ENCODE data around the gene IL31.

Gene IL31

DNA sequence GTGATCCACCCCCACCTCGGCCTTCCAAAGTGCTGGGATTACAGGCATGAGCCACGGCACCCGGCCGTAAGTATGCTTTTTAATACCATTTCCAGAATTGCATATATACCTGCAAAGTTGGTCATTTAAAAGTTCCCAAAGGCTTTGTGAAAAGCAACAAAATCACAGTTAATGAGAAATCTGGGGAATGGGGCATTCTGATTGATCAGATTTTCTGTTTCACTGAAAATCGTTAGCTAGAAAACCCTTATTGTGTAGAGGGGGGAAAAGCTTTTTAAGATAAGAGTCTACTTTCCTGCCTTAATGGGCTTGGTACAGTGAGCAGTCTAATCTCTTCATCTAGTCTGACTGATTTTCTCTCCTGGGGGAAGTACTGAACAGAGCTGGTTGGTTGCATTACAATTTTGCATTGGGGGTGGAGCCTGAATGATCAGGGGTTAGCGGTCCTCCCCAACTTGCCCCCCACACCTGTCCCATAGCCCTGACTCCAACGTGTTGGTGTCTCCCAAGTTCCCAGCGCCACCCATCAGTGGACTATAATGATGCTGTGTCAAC is 23.8 kb downstream of the IL31 start:
- DNase-seq: no peak

DNA sequence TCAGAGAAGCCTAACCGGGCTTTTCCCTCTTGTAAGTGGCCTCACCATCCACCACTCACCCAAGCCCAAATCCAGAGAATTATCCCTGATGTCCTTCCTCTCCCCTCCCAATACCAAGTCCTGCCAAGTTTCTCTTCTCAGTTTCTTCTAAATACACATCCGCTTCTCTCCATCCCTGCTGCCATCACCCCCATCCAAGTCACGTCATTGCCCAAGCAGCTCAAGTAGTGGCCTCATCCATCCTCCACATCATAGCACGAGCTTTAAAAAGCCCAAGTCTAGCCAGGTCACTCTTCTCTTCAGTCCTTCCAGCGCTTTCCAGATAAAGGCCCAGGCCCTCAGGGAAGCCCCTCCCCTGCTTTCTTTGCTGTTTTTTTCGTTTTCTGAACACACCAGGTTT is 25.4 kb downstream of the IL31 start:
- DNase-seq: no peak

DNA sequence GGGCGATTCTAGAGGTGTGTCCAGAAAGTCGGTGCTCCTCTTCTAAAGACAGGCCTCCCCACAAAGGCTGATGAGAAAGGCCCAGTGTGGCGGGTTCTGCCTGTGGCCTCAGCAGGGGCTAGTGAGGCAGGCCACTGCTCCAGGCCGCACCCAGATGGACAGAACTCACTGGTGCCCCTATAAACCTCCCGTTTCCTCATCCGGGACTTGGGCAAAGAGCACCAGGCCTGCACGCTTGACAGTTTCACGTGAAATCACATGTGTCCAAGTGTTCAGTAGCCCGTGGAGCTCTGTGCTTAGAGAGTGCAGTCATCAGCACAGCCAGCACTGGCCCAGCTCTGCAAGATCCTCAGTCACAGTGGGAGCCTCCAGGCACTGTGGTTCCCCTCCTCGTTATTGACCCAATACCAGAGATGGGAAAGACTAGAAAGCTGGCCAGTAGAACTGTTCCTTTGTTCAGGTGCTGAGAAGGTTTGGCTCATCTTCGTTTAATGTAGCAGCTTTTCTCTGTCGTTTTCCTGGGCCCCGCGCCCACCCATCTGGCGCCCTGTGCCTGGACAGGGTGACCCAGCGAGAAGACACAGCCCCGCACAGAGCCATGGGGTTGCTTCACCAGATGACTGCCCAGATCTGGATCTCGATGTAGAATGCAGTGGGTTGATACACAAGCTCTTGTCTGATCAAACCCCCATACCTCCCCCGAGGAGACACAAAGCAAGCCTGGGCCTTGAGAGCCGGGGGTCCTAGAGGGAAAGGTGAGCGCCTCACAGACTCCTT is 26.3 kb downstream of the IL31 start:
- no peak for DNase-seq

DNA sequence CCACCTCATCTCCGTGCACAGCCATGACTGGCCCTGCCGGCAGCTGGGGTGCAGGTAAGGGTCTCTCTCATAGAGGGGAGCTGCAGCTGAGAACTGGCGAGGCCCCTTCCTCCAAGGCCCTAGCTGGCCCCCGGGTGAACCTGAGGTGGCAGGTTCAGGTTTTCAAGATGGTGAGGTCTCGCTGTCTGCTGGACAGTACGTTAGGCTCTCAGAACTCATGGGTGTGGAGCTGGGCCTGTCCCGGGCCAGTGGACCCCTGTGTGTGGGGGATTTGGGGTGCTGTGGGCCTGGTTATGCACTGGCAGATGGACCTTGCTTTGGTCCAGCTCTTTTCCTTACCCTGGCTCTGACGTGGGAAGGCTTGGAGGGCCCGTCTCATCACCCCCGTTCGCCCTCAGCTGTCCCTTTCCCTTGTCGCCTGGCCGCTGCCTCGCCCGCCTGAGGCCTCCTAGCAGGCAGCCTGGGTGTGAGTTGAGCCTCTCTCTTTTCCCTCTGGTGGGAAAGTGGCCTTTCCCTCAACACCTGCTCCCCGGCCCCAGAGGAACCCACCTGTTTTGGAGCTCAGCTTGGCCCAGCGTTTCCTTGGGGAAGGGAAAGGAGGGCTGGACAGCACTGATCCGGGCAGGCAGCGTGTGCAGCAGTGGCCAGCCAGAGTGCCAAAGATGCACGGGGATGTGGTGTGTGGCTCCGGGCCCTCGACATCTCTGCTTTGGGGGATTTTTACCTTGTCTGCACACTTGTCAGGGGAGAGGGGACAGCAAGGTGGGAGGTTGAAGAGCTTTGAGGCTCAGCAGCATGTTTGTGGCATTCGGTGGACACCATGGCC is 28.3 kb downstream of the IL31 start:
- no peak for DNase-seq

DNA sequence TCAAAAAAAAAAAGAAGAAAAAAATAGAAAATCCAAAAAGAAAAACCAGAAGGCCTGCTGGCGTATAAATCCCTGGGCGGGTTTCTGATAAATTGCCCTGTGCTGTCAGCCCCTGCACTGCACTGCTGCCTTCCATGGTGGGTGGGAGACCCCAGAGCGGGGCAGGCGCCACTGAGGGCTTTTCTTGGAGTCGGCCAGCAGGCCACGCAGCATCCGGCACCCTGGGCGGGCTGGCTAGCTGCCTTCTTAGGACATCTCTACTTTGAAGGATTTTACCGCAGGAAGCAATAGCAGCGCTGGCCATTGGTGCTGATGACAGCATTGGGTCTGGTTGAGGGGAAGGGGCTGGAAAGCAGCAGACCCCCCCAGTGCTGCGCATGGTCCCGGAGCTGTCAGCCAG is 29.1 kb downstream of the IL31 start:
- no peak for DNase-seq

DNA sequence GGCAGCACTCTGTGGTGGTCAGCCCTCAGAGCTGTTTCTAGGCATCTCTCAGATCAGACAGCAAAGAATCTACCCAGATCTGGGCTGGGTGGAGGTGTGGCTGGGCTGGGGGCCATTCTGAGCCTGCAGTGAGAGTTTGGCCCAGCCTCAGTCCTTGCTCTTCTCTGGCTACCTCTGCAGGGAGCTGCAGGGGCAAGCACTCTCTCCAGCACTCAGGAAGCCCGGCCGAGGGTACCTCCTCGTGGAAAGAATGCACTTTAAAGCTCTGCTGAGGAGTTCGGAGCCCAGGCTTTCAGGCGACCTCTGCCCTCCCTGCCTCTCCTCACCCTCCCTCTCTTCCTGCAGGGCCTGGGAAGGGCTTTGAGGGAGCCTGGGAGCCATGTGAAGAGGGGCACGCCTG is 31.2 kb downstream of the IL31 start:
- DNase-seq: no peak

DNA sequence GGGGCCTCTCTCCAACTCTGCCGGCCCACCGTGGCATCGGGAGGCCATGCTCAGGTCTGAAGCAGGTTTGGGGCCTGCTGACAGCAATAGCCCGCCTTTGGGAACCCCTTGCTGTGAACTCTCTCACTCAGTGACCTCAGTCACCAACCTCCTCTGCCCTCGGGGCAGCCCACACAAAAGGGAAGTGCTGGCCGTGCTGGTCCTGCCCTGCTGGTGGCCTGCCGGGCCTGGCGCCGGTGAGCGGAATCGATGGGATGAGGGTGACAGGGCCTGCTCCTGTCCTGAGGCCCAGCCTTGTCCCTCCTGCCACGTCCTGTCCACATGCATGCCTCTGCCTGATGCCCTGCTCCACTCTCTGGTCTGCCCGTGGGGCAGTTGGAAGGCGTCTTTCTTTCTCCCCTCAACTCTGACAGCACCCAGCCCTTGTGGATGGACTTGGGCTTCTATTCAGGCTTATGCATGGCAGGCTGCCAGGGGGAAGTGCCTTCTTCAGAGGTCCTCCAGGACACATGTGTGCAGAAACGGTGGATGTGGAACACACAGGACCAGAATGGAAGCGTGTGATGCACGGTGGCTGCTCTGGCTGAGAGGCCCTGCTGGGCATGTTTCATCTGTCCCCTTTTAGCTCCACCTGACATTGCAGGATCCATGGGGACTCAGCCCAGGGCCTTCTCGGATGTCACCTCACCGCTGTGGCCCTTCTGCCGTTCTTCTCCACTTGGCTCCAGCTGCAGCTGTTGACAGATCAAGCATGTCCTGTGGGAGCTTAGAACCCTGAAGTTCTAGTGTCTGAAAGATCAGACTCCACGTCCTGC is 31.9 kb downstream of the IL31 start:
- DNase-seq: no peak

DNA sequence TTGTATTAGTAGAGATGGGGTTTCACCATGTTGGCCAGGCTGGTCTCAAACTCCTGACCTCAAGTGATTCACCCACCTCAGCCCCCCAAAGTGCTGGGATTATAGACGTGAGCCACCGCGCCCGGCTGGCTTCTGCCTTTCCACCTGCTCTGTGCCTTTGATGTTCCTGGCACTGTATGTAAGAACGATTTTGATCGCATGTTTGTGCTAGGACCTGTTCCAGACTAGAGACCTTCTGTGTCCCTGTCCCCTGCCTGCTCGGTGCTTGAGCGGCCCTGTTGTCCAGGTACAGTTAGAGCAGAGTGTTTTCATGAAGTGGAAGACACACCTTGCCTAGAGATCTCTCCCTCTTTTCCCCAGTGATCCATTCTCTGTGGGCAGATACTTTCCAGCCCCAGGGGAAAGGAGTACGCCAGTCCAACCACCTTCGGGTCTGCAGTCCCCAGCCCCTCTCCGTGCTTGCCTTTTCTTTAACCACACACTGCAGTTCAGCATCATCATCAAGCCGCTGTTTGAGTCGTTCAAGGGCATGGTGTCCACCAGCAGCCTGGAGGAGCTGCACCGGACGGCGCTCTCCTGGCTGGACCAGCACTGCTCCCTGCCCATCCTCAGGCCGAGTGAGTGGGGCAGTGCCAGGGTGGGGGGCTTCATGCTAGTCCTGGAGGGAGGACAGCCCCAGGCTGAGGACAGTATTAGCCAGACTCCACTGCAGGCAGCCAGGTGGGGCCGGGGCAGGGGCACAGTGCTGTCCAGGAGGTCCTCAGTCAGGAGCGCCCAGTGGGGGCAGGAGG is 33.4 kb downstream of the IL31 start:
- DNase-seq: no peak

DNA sequence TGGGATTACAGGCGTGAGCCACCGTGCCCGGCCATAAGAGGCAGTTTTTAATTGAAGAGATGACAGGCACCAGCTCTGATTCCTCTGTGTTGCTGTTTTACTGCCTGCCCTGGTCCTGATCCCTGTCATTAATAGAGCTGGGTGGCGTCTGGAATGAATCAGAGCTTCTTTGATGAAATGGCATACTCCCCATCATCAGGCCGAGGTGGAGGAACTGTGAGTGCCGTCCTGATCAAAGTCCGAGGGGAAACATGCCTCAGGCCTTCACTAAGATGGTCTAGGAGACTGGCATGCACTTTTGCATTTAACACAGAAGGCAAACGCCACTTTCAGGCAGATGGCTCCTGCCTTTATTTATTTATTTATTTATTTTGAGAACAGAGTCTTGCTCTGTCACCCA is 34.1 kb downstream of the IL31 start:
- no peak for DNase-seq

DNA sequence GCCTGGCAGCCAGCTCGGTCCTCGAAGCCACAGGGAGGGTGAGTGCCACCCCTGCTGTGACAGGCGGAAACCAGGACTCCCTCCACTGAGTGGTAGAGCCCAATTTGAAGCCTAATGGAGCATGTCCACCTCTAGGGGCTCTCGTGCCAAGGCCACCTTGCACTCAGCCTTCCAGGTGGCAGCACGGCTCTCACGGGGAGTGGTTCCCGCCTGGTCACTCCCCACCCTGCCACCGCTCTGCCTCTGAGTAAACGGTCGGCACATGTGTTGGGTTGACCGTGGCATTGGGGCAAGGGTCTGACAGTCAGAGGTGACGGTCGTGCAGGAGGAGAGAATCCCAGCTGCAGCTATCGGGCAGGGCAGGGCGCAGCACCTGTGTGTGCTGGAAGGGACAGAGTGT is 34.8 kb downstream of the IL31 start:
- DNase-seq: no peak

DNA sequence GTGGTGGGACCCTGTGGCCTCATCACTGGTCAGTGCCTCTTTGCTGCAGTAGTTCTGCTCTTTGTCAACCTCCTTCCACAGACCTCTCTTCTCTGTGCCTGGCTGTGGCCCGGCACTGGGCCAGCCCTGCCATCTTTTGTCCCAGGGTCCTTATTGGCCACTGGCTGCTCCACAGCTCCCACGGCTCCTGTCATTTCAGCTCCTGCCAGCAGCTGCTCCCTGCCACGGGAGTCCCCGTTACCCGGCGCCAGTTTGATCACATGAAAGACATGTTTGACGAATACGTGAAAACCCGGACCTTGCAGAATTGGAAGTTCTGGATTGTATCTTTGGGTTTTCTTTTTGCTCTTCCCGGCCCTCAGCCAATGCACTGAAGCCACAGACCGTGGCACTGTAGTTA is 35.4 kb downstream of the IL31 start:
- DNase-seq: no peak

DNA sequence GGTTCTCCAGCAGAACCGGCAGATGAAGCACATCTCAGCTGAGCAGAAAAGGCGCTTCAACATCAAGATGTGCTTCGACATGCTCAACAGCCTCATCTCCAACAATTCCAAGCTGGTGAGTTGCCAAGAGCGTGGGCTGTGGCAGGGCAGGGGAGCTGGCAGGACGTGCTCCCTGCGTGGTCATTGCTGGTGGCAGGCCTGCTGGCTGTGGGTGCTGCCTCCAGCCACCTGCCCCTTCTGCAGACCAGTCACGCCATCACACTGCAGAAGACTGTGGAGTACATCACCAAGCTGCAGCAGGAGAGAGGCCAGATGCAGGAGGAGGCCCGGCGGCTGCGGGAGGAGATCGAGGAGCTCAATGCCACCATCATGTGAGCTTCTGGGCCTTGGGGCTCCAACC is 35.8 kb downstream of the IL31 start:
- DNase-seq: no peak

DNA sequence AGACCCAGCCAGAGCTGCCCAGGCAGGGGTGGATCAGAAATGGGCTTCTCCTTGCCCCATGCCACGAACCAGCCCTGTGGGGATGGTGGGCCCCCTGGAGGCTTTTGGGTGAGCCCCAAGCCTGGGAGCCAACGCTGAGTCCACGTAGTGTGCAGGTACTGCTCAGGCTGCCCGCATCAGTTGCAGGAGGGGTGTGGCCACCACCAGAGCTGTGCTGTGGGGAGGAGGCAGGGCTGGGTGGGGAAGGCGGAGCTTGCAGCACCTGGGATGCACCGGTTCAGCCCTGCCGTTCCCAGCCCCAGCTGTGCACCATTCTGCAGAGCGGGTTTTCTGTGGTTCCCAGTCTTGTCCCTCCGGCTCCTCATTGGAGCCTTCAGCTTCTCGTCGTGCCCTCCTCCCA is 36.3 kb downstream of the IL31 start:
- no peak for DNase-seq

DNA sequence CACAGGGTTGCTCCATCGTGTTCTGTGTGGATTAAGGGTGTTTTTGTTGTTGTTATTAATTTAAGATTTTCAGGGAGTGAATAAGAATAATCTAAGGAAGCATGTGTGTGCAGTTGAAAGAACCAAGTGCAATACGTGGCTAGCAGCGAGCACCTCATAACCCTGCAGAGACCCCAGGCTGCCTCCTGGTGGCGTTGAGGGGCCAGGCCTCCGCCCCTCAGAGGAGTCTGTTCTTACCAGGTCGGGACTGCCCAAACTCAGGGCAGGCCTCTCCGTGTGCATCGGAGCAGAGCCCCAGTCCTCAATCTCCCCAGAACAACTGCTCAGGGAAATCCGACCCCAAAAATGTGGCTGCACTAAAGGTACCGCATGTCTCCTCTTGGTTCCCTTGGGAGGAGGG is 36.8 kb downstream of the IL31 start:
- no peak for DNase-seq

DNA sequence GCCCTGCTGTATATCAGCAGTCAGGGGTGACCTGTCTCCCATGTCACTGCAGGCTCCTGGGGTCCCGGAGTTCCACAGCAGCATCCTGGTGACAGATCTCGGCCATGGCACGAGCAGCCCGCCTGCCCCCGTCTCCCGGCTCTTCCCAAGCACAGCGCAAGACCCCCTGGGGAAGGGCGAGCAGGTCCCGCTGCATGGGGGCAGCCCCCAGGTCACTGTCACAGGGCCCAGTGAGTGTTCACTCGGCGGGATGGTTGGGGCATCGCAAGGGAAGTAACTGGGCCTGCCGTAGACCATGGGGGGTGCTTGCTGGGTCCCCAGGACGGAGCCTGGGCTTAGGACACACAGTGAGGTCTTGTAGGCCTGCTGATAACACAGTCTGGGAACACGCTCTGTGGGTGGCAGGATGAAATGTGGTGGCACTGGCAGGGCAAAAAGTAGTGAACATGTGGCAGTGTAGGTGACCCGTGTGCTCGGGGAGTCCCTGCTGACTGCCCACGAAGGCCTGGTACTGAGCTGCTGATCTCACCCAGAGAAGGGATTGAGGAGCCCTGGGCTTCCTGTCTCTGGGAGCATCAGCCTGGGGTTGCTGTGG is 38.5 kb downstream of the IL31 start:
- no peak for DNase-seq

DNA sequence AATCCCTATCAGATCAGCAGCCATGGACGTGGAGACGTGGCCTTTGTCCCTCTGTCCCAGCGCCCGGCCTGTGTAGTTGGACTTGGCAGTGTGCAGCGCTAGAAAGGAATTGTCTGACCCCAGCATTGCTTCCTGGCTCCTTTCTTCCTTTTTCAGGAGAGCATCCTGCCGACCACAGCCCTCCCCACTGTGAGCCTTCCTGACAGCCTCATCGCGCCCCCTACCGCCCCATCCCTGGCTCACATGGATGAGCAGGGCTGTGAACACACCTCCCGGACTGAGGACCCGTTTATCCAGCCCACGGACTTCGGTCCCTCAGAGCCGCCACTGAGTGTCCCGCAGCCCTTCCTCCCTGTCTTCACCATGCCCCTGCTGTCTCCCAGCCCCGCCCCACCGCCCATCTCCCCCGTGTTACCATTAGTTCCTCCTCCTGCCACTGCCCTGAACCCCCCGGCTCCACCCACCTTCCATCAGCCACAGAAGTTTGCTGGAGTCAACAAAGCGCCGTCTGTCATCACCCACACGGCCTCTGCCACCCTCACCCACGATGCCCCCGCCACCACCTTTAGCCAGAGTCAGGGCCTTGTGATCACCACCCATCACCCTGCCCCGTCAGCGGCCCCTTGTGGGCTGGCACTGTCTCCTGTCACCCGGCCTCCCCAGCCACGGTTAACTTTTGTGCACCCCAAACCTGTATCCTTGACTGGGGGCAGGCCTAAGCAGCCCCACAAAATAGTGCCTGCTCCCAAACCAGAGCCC is 40.6 kb downstream of the IL31 start:
- DNase-seq: no peak

DNA sequence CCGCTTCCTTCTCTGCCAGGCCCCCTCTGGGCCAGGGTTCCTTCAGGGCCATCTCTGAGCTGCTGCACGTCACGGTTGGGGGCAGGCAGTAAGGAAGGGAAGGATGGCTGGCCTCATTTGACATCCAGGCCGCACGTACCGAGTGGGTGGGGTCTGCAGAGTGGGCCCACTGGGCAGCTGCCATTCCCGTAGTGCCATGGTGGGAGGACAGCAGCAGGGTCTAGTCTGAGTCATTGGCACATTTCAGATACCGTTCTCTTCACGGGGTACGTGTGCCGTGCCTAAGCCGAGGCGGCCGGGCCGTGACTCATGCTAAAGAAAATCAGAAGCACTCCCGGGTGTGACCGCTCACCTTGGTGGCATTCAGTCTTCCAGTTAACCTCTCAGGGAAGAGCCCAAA is 43.9 kb downstream of the IL31 start:
- no peak for DNase-seq

DNA sequence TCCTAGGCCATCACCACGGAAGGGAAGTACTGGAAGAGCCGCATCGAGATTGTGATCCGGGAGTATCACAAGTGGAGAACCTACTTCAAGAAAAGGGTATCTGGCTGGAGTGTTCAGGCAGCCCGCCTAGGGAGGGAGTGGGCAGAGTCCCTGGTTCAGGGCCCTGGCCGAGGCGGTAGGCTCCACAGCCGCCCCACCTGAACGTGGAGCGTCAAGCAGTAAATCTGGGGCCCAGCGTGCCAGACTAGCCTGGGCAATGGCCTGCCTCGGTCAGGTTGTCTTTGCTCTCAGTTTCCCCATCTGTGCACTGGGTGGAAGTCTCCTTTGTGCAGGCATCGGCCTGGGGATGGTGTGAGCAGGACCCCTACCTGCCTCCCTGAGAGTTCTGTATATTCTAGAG is 44.9 kb downstream of the IL31 start:
- DNase-seq: no peak

DNA sequence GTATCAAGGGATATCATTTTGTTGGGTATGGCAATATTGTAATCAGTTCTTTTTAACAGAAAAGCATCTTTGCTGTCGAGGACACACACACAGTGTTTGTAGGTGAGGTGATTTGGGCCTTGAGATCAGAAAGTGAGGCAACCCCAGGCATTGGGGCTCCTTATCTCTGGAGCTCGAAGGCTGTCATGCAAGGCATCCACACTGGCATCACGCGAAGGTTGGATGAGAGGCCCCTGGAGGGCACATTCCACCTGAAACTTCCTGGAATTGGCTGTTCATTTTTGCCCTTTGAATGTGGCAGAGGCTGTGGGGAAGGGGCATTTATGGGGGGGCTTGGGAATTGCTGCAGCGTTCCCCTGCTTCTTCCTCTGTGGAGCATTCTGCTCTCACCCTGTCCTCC is 45.5 kb downstream of the IL31 start:
- DNase-seq: no peak

DNA sequence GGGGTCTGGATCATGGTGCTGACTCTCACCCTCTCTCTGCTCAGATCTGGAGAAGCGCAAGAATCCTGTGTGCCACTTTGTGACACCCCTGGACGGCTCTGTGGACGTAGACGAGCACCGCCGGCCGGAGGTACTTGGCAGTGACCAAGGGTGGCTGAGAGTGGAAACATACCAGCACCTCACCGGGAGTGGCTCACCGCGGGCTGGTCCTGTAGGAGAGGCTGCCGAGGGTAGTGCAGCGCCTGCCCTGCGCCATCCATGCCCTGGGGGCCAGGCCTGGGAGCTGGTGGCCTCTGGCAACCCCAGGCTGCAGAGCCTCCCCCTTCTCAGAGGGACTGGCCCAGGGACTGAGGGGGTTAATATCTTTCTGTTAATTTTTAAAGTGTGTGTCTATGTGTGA is 46.2 kb downstream of the IL31 start:
- DNase-seq: no peak
